ENCODE results near the gene GALK1. TPM values are rescaled to one million over a fixed set of nuclear protein-coding genes. Genes with fewer than 3 reads are reported as not detected.
A peak's percentile ranks its signal among the peaks of the same experiment; 100 is the strongest.

The GALK1 gene
- total and polyA plus RNA-seq, 2 of the 13 experiments (the other 11 are each of a cell fraction or from before 2014, with no cell fraction given) = 59.9 to 93.6 TPM

DNA sequence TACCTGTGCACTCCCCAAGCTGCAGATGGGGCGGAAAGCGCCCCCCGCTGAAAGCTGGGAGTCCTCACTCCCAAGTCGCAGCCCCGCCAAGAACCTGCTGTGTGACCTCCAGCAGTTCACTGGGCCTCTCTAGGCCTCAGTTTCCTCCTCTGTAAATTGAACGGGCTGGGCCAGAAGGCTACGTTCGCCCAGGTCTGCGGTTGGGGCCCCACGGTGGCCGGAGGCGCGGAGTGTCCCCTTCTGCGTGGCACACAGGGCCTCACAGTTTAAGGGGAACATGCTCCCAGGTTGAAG lies 628 bp downstream of the GALK1 start (continued):
- TF ChIP-seq PHF5A (CRISPR knock-in tag; IDR thresholded peaks at IDR 0.05; ENCODE audit: low read depth, unreplicated experiment) = no peak
- no peak for TF ChIP-seq MTA3 (CRISPR knock-in tag; IDR thresholded peaks at IDR 0.05)
- TF ChIP-seq RBFOX2 (IDR thresholded peaks at IDR 0.05; ENCODE audit: low read depth, low read length) = no peak
- TF ChIP-seq, protein P1, sequence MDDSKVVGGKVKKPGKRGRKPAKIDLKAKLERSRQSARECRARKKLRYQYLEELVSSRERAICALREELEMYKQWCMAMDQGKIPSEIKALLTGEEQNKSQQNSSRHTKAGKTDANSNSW (CRISPR knock-in tag; IDR thresholded peaks at IDR 0.05; ENCODE audit: borderline replicate concordance) = 0 out of 2 replicates have a peak, but pooled peaks have one; percentile 43
- TF ChIP-seq, protein P2, sequence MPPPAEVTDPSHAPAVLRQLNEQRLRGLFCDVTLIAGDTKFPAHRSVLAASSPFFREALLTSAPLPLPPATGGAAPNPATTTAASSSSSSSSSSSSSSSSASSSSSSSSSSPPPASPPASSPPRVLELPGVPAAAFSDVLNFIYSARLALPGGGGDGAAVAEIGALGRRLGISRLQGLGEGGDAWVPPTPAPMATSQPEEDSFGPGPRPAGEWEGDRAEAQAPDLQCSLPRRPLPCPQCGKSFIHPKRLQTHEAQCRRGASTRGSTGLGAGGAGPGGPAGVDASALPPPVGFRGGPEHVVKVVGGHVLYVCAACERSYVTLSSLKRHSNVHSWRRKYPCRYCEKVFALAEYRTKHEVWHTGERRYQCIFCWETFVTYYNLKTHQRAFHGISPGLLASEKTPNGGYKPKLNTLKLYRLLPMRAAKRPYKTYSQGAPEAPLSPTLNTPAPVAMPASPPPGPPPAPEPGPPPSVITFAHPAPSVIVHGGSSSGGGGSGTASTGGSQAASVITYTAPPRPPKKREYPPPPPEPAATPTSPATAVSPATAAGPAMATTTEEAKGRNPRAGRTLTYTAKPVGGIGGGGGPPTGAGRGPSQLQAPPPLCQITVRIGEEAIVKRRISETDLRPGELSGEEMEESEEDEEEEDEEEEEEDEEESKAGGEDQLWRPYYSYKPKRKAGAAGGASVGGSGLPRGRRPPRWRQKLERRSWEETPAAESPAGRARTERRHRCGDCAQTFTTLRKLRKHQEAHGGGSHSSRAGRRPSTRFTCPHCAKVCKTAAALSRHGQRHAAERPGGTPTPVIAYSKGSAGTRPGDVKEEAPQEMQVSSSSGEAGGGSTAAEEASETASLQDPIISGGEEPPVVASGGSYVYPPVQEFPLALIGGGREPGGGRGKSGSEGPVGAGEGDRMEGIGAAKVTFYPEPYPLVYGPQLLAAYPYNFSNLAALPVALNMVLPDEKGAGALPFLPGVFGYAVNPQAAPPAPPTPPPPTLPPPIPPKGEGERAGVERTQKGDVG (CRISPR knock-in tag; IDR thresholded peaks at IDR 0.05; ENCODE audit: borderline replicate concordance) = no peak
- TF ChIP-seq KLF13 (CRISPR knock-in tag; IDR thresholded peaks at IDR 0.05) = no peak; the same call in 1 of the 2 replicates
- peak; percentile 92; the same call in 1 of the 2 replicates for TF ChIP-seq ZNF891 (CRISPR knock-in tag; IDR thresholded peaks at IDR 0.05)
- no peak for TF ChIP-seq REL (CRISPR knock-in tag; conservative IDR thresholded peaks at IDR 0.05)
- no peak for TF ChIP-seq RFX3 (CRISPR knock-in tag; IDR thresholded peaks at IDR 0.05)
- TF ChIP-seq, protein P3, sequence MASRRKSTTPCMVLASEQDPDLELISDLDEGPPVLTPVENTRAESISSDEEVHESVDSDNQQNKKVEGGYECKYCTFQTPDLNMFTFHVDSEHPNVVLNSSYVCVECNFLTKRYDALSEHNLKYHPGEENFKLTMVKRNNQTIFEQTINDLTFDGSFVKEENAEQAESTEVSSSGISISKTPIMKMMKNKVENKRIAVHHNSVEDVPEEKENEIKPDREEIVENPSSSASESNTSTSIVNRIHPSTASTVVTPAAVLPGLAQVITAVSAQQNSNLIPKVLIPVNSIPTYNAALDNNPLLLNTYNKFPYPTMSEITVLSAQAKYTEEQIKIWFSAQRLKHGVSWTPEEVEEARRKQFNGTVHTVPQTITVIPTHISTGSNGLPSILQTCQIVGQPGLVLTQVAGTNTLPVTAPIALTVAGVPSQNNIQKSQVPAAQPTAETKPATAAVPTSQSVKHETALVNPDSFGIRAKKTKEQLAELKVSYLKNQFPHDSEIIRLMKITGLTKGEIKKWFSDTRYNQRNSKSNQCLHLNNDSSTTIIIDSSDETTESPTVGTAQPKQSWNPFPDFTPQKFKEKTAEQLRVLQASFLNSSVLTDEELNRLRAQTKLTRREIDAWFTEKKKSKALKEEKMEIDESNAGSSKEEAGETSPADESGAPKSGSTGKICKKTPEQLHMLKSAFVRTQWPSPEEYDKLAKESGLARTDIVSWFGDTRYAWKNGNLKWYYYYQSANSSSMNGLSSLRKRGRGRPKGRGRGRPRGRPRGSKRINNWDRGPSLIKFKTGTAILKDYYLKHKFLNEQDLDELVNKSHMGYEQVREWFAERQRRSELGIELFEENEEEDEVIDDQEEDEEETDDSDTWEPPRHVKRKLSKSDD (CRISPR knock-in tag; IDR thresholded peaks at IDR 0.05; ENCODE audit: low read depth) = no peak
- TF ChIP-seq NPAS2 (CRISPR knock-in tag; IDR thresholded peaks at IDR 0.05; ENCODE audit: borderline replicate concordance) = no peak
- TF ChIP-seq NFE2 (CRISPR knock-in tag; IDR thresholded peaks at IDR 0.05) = no peak
- TF ChIP-seq GABPA (IDR thresholded peaks at IDR 0.05; ENCODE audit: low read depth, low read length) = no peak
- TF ChIP-seq GABPA (CRISPR knock-in tag; IDR thresholded peaks at IDR 0.05; ENCODE audit: low read depth) = no peak
- no peak for TF ChIP-seq DPF2 (CRISPR knock-in tag; IDR thresholded peaks at IDR 0.05; ENCODE audit: borderline replicate concordance, low read depth)
- TF ChIP-seq, protein P4, sequence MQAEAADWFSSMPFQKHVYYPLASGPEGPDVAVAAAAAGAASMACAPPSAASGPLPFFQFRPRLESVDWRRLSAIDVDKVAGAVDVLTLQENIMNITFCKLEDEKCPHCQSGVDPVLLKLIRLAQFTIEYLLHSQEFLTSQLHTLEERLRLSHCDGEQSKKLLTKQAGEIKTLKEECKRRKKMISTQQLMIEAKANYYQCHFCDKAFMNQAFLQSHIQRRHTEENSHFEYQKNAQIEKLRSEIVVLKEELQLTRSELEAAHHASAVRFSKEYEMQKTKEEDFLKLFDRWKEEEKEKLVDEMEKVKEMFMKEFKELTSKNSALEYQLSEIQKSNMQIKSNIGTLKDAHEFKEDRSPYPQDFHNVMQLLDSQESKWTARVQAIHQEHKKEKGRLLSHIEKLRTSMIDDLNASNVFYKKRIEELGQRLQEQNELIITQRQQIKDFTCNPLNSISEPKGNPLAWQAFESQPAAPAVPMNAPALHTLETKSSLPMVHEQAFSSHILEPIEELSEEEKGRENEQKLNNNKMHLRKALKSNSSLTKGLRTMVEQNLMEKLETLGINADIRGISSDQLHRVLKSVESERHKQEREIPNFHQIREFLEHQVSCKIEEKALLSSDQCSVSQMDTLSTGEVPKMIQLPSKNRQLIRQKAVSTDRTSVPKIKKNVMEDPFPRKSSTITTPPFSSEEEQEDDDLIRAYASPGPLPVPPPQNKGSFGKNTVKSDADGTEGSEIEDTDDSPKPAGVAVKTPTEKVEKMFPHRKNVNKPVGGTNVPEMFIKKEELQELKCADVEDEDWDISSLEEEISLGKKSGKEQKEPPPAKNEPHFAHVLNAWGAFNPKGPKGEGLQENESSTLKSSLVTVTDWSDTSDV (CRISPR knock-in tag; IDR thresholded peaks at IDR 0.05) = no peak
- TF ChIP-seq HNRNPL (IDR thresholded peaks at IDR 0.05; ENCODE audit: low read depth, low read length) = 0 out of 2 replicates have a peak, but pooled peaks have one; percentile 65
- TF ChIP-seq CCDC6 (CRISPR knock-in tag; IDR thresholded peaks at IDR 0.05) = no peak
- no peak for TF ChIP-seq CBX2 (IDR thresholded peaks at IDR 0.05; ENCODE audit: low read depth, low read length)
- no peak for TF ChIP-seq CBX2 (CRISPR knock-in tag; IDR thresholded peaks at IDR 0.05; ENCODE audit: low read depth)
- TF ChIP-seq EHMT2 (IDR thresholded peaks at IDR 0.05; ENCODE audit: borderline replicate concordance, low read depth, low read length) = no peak
- no peak for TF ChIP-seq MEIS2 (CRISPR knock-in tag; IDR thresholded peaks at IDR 0.05)
- TF ChIP-seq ATF1 (CRISPR knock-in tag; IDR thresholded peaks at IDR 0.05) = no peak

Data from HepG2 (cell line).